K562 (cell line): Measurements from ENCODE around the gene ZFAND6.

Experiments used
- CREM ChIP-seq: IDR thresholded peaks from 2 replicates; pipeline ENCODE4 v1.6.1; 2014; ENCODE audit warnings: antibody characterized with exemption, low read depth
- HMG20B ChIP-seq: fragments of 250-450 bp; sonication (Bioruptor Pico); IDR thresholded peaks from 2 replicates; pipeline ENCODE4 v1.5.0; 2021; ENCODE audit warnings: mild to moderate bottlenecking
- MAZ ChIP-seq, 2 experiments: fragments of 450-650 bp in 1 of 2; sonication (generic) in 1 of 2; formaldehyde crosslinking; IDR thresholded peaks in 1 of 2; conservative IDR thresholded peaks in 1 of 2; 2 replicates each; pipeline versions ENCODE4 v1.4.0 to v1.5.0; 2020; ENCODE audit warnings: mild to moderate bottlenecking in 1 of 2, missing genetic modification reagents in 1 of 2
- NCOA2 ChIP-seq, 2 experiments: fragments of 450-650 bp; IDR thresholded peaks; 2 replicates each; pipeline ENCODE4 v1.6.1; 2018; ENCODE audit warnings: mild to moderate bottlenecking in 2 of 2, moderate library complexity in 1 of 2; ENCODE audit not compliant: partially characterized antibody in 2 of 2
- USF2 ChIP-seq: sonication (generic); formaldehyde crosslinking; IDR thresholded peaks from 2 replicates; pipeline ENCODE4 v1.5.0; 2020; ENCODE audit warnings: missing genetic modification reagents
- ZNF785 ChIP-seq: fragments of 250-450 bp; sonication (Bioruptor Pico); IDR thresholded peaks from 2 replicates; pipeline ENCODE4 v1.4.0; 2020; ENCODE audit warnings: mild to moderate bottlenecking
- TF ChIP-seq, protein P1 (sequence below): conservative IDR thresholded peaks from 2 replicates; pipeline ENCODE4 v1.6.1; 2011; ENCODE audit warnings: low read depth, mild to moderate bottlenecking, low read length; ENCODE audit not compliant: control insufficient read depth
- TF ChIP-seq, protein P2 (sequence below), 3 experiments: fragments of 200-800 bp in 1 of 3; fragments of 250-450 bp in 1 of 3; fragments of 450-650 bp in 1 of 3; sonication (Bioruptor Pico) in 1 of 3; sonication (Bioruptor generic) in 1 of 3; formaldehyde crosslinking in 1 of 3; IDR thresholded peaks; 2 replicates each; pipeline versions ENCODE4 v1.6.1 to v1.8.0; 2016 to 2022; ENCODE audit warnings: mild to moderate bottlenecking in 2 of 3, missing genetic modification characterization in 2 of 3, missing compliant biosample characterization in 1 of 3, moderate library complexity in 1 of 3
- TF ChIP-seq, protein P3 (sequence below), 2 experiments: fragments of 450-650 bp; IDR thresholded peaks; 2 replicates each; pipeline ENCODE4 v1.6.1; 2016; ENCODE audit warnings: mild to moderate bottlenecking in 2 of 2, borderline replicate concordance in 1 of 2, low read depth in 1 of 2, moderate library complexity in 1 of 2
- TF ChIP-seq, protein P4 (sequence below), 3 experiments: IDR thresholded peaks in 2 of 3; conservative IDR thresholded peaks in 1 of 3; 2 replicates each; pipeline ENCODE4 v1.5.1; 2011 to 2012; ENCODE audit warnings: low read length in 3 of 3, mild to moderate bottlenecking in 3 of 3, control low read depth in 2 of 3, improper control_type of control experiment in 1 of 3, inconsistent platforms in 1 of 3, low read depth in 1 of 3, mixed read lengths in 1 of 3, moderate library complexity in 1 of 3; ENCODE audit not compliant: insufficient read depth in 2 of 3

DNA sequence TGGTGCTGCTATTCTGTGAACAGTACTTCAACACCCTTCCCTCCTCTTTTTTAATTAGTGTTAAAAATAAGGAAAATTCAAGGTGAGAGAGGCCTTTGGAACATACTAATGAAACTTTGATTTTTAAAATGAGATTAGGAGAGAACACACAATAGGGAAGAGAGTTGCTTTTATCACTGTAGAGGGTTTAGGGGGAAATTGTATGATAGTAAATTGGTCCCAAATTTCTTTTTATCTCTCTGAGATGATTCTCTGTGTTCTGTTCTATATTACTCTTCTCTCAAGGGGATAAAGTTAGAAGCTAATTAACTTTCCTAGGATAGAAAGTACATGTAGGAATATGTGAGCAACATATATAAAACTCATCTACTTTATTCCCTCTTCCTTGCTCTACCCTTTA, 40.8 kb downstream of the ZFAND6 start:
- TF ChIP-seq, protein P1, sequence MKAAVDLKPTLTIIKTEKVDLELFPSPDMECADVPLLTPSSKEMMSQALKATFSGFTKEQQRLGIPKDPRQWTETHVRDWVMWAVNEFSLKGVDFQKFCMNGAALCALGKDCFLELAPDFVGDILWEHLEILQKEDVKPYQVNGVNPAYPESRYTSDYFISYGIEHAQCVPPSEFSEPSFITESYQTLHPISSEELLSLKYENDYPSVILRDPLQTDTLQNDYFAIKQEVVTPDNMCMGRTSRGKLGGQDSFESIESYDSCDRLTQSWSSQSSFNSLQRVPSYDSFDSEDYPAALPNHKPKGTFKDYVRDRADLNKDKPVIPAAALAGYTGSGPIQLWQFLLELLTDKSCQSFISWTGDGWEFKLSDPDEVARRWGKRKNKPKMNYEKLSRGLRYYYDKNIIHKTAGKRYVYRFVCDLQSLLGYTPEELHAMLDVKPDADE: no peak
- TF ChIP-seq NCOA2 (IDR thresholded peaks at IDR 0.05; ENCODE audit: partially characterized antibody in 2 of 2) (no peak), MAZ (CRISPR knock-in tag; conservative IDR thresholded peaks at IDR 0.05 in 1 of 2, IDR thresholded peaks at IDR 0.05 in 1 of 2) (no peak), ZNF785 (CRISPR knock-in tag) (no peak), CREM (no peak), USF2 (CRISPR knock-in tag) (no peak), HMG20B (CRISPR knock-in tag) (no peak)
- TF ChIP-seq, protein P2, sequence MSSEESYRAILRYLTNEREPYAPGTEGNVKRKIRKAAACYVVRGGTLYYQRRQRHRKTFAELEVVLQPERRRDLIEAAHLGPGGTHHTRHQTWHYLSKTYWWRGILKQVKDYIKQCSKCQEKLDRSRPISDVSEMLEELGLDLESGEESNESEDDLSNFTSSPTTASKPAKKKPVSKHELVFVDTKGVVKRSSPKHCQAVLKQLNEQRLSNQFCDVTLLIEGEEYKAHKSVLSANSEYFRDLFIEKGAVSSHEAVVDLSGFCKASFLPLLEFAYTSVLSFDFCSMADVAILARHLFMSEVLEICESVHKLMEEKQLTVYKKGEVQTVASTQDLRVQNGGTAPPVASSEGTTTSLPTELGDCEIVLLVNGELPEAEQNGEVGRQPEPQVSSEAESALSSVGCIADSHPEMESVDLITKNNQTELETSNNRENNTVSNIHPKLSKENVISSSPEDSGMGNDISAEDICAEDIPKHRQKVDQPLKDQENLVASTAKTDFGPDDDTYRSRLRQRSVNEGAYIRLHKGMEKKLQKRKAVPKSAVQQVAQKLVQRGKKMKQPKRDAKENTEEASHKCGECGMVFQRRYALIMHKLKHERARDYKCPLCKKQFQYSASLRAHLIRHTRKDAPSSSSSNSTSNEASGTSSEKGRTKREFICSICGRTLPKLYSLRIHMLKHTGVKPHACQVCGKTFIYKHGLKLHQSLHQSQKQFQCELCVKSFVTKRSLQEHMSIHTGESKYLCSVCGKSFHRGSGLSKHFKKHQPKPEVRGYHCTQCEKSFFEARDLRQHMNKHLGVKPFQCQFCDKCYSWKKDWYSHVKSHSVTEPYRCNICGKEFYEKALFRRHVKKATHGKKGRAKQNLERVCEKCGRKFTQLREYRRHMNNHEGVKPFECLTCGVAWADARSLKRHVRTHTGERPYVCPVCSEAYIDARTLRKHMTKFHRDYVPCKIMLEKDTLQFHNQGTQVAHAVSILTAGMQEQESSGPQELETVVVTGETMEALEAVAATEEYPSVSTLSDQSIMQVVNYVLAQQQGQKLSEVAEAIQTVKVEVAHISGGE (CRISPR knock-in tag; IDR thresholded peaks at IDR 0.05): no peak
- TF ChIP-seq, protein P3, sequence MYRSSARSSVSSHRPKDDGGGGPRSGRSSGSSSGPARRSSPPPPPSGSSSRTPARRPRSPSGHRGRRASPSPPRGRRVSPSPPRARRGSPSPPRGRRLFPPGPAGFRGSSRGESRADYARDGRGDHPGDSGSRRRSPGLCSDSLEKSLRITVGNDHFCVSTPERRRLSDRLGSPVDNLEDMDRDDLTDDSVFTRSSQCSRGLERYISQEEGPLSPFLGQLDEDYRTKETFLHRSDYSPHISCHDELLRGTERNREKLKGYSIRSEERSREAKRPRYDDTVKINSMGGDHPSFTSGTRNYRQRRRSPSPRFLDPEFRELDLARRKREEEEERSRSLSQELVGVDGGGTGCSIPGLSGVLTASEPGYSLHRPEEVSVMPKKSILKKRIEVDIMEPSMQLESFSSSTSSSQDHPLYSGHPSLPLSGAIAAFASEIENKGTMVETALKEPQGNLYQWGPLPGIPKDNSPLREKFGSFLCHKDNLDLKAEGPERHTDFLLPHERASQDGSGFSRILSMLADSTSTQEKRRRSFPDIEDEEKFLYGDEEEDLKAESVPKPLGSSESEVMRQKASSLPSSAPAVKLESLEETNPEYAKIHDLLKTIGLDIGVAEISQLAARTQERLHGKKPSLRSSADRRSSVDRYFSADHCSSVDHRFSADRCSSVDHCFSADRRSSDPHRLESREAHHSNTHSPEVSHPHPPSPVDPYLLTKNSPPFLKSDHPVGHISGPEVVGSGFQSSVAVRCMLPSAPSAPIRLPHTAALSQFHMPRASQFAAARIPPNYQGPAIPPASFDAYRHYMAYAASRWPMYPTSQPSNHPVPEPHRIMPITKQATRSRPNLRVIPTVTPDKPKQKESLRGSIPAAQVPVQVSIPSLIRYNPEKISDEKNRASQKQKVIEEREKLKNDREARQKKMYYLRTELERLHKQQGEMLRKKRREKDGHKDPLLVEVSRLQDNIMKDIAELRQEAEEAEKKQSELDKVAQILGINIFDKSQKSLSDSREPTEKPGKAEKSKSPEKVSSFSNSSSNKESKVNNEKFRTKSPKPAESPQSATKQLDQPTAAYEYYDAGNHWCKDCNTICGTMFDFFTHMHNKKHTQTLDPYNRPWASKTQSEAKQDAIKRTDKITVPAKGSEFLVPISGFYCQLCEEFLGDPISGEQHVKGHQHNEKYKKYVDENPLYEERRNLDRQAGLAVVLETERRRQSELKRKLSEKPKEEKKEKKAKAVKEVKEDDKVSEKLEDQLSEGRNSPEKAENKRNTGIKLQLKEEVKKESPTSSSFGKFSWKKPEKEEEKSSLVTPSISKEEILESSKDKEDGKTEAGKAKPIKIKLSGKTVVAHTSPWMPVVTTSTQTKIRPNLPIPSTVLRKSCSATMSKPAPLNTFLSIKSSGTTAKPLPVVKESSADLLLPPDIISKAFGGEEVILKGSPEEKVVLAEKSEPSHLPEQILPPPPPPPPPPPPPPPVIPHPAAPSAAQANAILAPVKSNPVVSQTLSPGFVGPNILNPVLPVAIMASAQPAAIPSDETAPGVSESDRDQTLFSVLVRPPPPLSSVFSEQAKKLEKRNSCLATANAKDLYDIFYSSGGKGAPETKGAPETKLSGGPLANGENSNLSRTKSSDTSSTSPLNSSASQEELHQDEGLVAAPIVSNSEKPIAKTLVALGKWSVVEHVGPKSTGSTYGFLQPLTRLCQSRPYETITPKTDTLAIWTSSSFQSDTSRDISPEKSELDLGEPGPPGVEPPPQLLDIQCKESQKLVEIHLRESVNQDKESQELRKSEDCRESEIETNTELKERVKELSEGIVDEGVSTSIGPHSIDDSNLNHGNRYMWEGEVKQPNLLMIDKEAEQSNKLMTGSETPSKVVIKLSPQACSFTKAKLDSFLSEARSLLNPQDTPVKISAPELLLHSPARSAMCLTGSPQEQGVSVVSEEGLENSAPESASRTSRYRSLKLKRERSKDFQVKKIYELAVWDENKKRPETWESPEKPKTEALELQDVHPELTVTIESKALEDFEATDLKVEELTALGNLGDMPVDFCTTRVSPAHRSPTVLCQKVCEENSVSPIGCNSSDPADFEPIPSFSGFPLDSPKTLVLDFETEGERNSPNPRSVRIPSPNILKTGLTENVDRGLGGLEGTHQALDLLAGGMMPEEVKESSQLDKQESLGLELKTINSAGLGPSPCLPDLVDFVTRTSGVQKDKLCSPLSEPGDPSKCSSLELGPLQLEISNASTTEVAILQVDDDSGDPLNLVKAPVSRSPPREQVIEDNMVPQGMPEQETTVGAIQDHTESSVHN (IDR thresholded peaks at IDR 0.05; ENCODE audit: borderline replicate concordance in 1 of 2, low read depth in 1 of 2): no peak
- TF ChIP-seq, protein P4, sequence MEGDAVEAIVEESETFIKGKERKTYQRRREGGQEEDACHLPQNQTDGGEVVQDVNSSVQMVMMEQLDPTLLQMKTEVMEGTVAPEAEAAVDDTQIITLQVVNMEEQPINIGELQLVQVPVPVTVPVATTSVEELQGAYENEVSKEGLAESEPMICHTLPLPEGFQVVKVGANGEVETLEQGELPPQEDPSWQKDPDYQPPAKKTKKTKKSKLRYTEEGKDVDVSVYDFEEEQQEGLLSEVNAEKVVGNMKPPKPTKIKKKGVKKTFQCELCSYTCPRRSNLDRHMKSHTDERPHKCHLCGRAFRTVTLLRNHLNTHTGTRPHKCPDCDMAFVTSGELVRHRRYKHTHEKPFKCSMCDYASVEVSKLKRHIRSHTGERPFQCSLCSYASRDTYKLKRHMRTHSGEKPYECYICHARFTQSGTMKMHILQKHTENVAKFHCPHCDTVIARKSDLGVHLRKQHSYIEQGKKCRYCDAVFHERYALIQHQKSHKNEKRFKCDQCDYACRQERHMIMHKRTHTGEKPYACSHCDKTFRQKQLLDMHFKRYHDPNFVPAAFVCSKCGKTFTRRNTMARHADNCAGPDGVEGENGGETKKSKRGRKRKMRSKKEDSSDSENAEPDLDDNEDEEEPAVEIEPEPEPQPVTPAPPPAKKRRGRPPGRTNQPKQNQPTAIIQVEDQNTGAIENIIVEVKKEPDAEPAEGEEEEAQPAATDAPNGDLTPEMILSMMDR (IDR thresholded peaks at IDR 0.05 in 2 of 3, conservative IDR thresholded peaks at IDR 0.05 in 1 of 3; ENCODE audit: insufficient read depth in 2 of 3, low read depth in 1 of 3, low read length in 3 of 3): no peak
